Testis (tissue), 3 donors: ENCODE results near the gene ZNF627. TPM values are rescaled to one million over a fixed set of nuclear protein-coding genes. Genes with fewer than 3 reads are reported as not detected.
A peak's percentile ranks its signal among the peaks of the same experiment; 100 is the strongest.

Experiments used
- DNase-seq: peaks from one replicate; pipeline ENCODE4 v3.0.0-alpha.2; 2019
- H3K27ac ChIP-seq, 2 donors: fragments of 200-600 bp; sonication (generic); one replicate each; pipeline ENCODE4 v1.5.1; 2019
- H3K27me3 ChIP-seq: fragments of 200-600 bp; sonication (generic); one replicate; pipeline ENCODE4 v1.5.1; 2019
- H3K36me3 ChIP-seq: fragments of 200-600 bp; sonication (generic); one replicate; pipeline ENCODE4 v1.5.1; 2017; ENCODE audit warnings: low read depth; ENCODE audit errors: missing control alignments
- H3K4me1 ChIP-seq: fragments of 200-600 bp; sonication (generic); one replicate; pipeline ENCODE4 v1.5.1; 2019
- H3K4me3 ChIP-seq, 2 donors: fragments of 200-600 bp; sonication (generic); one replicate each; pipeline ENCODE4 v1.5.1; 2017 to 2019
- H3K9me3 ChIP-seq: fragments of 200-600 bp; sonication (generic); one replicate; pipeline ENCODE4 v1.5.1; 2017
- POLR2A ChIP-seq: fragments of 450-650 bp; IDR thresholded peaks from one replicate; pipeline ENCODE4 v1.6.1; 2017; ENCODE audit warnings: antibody characterized with exemption, mild to moderate bottlenecking, moderate library complexity
- WGBS, 2 donors: methylation state at CpG; one replicate each; pipeline ENCODE4 v1.1.5; 2018; 5-methylcytosine and 5-hydroxymethylcytosine counted together
- intact Hi-C: fragments of 100-400 bp; cut with DNase I; formaldehyde crosslinking; loops from one replicate; pipeline ENCODE4 v1.15.1; 2023; ENCODE audit warnings: low total_unique reads
- polyA plus RNA-seq: library from polyadenylated mRNA; stranded (reverse); fragments of 350-450 nt; fragmentation: Illumina TruSeq; extraction: RNeasy Lipid Tissue Mini Kit (QIAGEN cat#74804); gene quantifications from one replicate; pipeline ENCODE4 v1.2.3, GENCODE V29; 2014; ENCODE audit warnings: low read depth, low replicate concordance; ENCODE audit not compliant: insufficient read depth
- total RNA-seq, 2 donors: library from RNA; depleted of rRNA; stranded (reverse); fragments of >200 nt; gene quantifications; one replicate each; pipeline ENCODE4 v1.2.3, GENCODE V29; 2016
- TF ChIP-seq, protein P1 (sequence below), 3 experiments: fragments of 450-650 bp in 2 of 3; fragments of 200-600 bp in 1 of 3; sonication (generic) in 1 of 3; IDR thresholded peaks; one replicate each; pipeline ENCODE4 v1.5.1; 2016 to 2019; ENCODE audit warnings: antibody characterized with exemption in 3 of 3, mild to moderate bottlenecking in 2 of 3, moderate library complexity in 1 of 3

The ZNF627 gene
- total and polyA plus RNA-seq, 3 donors from 2014 or later: 15.5 to 17.2 (median 16.7) TPM

DNA sequence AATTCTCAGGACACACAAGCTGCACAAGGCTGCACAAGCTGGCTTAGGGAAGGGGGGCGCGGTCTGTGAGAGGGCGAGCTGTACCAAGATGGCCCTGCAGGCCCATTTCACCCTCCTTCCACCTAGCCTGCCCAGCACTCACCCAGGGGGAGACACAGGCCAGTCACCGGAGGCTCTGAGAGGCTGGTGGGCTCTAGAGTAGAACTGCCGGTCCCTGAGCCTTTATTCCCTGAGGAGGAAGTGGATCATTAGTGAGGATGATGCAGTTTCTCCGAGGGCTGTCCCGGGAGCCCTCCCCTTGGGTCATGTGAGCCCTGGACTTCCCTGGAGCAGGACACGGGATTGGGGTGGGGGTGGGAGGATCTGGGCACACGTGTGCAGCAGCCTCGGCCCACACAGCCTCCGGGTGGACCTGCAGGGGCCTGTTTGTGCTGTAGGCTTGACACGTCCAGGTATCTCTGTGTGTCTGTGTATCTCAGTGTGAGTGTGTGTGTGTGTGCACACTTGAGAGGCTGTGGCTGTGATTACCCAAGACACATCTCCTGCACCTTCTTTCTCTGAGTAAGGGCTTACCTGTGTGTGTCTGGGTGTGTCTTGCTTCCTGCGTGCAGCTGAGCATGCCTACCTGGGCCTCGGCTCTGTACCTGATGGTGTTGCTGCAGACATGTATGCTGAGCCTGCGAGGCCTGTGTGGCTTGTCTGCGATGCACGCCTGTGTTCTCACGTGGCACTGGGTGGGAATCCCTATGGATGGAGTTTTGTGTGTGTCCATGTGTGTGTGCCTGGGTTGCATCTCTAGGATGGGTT is 19.6 kb upstream of the ZNF627 start, which contains the start of gene ACP5:
Gene ACP5 (minus strand): TSS at position 195 of the 807 bp plus-strand sequence. CDS start 328 bp downstream, outside the sequence.
- Histone ChIP-seq H3K4me3 (peak within 1 kb of the TSS in 1 of 2 donors; percentile 52), H3K4me1 (no peaks in the 10 kb centered on the region), H3K27ac (no peak within 1 kb of the TSS), H3K36me3 (no peaks in the 10 kb centered on the region), H3K27me3 (no peaks in the 10 kb centered on the region), H3K9me3 (no peaks in the 10 kb centered on the region)
- no peak for DNase-seq
- intact Hi-C loops: no loop called here
- TF ChIP-seq, protein P1, sequence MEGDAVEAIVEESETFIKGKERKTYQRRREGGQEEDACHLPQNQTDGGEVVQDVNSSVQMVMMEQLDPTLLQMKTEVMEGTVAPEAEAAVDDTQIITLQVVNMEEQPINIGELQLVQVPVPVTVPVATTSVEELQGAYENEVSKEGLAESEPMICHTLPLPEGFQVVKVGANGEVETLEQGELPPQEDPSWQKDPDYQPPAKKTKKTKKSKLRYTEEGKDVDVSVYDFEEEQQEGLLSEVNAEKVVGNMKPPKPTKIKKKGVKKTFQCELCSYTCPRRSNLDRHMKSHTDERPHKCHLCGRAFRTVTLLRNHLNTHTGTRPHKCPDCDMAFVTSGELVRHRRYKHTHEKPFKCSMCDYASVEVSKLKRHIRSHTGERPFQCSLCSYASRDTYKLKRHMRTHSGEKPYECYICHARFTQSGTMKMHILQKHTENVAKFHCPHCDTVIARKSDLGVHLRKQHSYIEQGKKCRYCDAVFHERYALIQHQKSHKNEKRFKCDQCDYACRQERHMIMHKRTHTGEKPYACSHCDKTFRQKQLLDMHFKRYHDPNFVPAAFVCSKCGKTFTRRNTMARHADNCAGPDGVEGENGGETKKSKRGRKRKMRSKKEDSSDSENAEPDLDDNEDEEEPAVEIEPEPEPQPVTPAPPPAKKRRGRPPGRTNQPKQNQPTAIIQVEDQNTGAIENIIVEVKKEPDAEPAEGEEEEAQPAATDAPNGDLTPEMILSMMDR (IDR thresholded peaks at IDR 0.05): no peak
- TF ChIP-seq POLR2A: no peak
- 48 to 59% methylated on average over 5 to 18 of the region's 18 CpGs for WGBS, 2 donors

DNA sequence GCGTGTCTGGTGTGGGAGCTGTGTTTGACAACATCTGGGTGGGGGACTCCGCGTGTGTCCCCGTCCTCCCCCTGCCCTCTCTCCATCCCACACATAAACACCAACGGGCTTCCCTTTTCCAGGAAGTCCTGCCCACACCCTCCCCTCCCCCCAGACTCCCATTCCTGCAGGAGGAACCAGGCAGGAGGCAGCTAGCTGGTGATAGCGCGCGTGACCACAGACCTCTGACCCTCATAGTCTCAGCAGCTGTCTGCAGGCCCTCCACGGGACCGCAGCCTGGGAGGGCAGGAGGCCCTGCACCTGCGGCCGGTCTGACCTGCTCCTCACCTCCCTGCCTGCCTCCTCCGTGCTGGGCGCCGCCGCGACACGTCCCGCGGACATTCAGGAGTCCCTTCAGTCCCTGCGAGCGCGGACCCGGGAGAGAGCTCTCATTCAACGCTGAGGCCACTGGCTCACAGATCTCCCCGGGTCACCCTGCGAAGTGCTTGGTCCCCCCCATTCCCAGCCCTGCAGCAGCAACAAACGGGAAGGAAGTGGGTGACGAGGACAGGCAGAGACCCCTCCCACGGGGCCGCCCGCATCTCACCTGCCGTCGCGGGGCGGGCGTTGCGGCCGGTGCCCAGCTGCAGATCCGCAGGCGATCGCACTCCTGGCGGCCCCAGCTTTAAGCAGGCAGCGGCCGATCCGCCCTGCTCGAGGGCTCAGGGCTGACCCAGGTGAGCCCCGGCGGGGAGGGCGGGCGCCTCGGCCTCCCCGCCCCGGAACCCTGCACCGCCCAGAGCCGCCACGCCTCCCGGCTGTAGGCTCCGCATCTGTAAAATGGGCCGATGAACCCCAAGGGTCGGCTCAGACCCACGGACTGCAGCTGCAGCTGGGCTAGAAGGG is 18.8 kb upstream of the ZNF627 start:
- peak; percentile 59 for DNase-seq
- TF ChIP-seq, protein P1 (IDR thresholded peaks at IDR 0.05): no peak
- H3K27ac ChIP-seq: no peak overlapping the region

DNA sequence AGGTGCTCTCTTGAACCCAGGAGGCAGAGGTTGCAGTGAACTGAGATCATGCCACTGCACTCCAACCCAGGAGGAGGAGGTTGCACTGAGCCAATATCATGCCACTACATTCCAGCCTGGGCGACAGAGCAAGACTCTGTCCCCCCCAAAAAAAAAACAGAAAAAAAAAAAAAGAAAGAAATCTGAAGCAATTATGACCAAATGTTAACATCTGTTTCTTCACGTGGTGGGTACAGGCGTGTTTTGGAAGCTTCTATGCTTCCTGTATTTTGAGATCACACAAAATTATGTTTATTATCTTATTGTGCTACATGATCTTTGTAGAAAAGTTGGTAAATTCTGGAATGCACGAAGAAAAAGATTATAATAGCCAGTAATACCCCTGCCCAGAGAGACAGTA is 17.2 kb upstream of the ZNF627 start:
- Histone ChIP-seq H3K27me3 (no peaks in the 10 kb centered on the region), H3K27ac (no peak overlapping the region), H3K4me1 (no peaks in the 10 kb centered on the region), H3K9me3 (no peaks in the 10 kb centered on the region), H3K4me3 (no peak overlapping the region), H3K36me3 (no peaks in the 10 kb centered on the region)
- no peak for TF ChIP-seq POLR2A
- TF ChIP-seq, protein P1 (IDR thresholded peaks at IDR 0.05): no peak
- intact Hi-C loops: no loop called here
- 60 to 72% methylated on average over 4 of the region's 4 CpGs for WGBS, 2 donors
- no peak for DNase-seq

More for the DNA sequence above, 18.8 kb upstream of the ZNF627 start:
- intact Hi-C loops: no loop called here
- no peaks in the 10 kb centered on the region for H3K36me3 ChIP-seq
- H3K4me3 ChIP-seq: peak overlapping the region in 1 of 2 donors; percentile 52
- WGBS, 2 donors: 26 to 51% methylated on average over 4 to 62 of the region's 62 CpGs
- H3K4me1 ChIP-seq: no peaks in the 10 kb centered on the region
- no peaks in the 10 kb centered on the region for H3K9me3 ChIP-seq
- no peaks in the 10 kb centered on the region for H3K27me3 ChIP-seq

DNA sequence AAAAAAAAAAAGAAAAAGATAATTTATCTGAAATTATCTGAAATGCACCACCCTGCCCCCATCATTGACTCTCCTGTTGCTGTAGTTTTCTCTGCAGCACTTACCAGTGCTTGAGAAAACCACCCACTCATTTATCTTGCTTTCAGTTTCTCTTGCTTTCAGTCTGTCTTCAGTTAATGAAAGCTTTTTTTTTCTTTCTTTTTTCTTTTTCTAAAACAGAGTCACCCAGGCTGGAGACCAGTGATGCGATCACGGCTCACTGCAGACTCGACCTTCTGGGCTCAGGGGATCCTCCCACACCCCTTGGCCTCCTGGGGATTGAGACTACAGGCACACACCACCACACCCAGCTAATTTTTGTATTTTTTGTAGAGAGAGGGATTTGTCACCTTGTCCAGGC is 15.5 kb upstream of the ZNF627 start:
- Histone ChIP-seq H3K27ac (no peak overlapping the region), H3K4me1 (no peaks in the 10 kb centered on the region), H3K9me3 (no peaks in the 10 kb centered on the region), H3K36me3 (no peaks in the 10 kb centered on the region), H3K4me3 (no peak overlapping the region), H3K27me3 (no peaks in the 10 kb centered on the region)
- whole genome bisulfite sequencing, 2 donors: 33 to 54% methylated on average over 3 of the region's 3 CpGs
- intact Hi-C loops: no loop called here
- TF ChIP-seq, protein P1 (IDR thresholded peaks at IDR 0.05): no peak
- no peak for TF ChIP-seq POLR2A
- DNase-seq: no peak
